ENCODE results near the gene FOXE1.

The FOXE1 gene

DNA sequence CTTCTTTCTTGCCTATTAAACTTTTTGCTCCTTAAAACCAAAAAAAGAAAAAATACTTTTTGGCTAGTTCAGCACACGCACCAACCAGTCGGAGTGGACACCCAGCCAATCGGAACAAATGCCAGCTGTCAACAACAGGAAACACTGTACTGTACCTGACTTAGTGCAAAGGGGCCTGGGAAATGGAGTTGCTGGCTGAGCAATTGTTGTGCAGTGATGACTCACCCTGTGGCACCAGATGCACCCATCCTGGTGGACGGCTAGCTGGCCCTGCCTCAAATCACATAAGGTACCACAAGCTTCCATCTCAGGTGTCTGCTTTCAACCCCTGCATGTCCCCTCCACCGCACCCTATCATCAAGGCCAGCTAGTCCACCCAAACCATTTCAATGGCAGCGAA, 20.9 kb downstream of the FOXE1 start:
- no peak for TF ChIP-seq Cebpa-rat (IDR thresholded peaks at IDR 0.05)
- Histone ChIP-seq H3K27me3 (no peaks in the 10 kb centered on the region), H3K9me3 (replicated peaks in 1 of 11) (peaks cover 0 to 10% (median 0%) of the 10 kb centered on the region in 11 experiments; a peak in 1 of 22 replicates), H3K4me3 (no peak overlapping the region), H3K4me2 (peak overlapping the region in 4 of 11 experiments; percentile 8 to 20 (median 10); a peak in 3 of 22 replicates), H3K4me1 (peaks cover 0 to 48% (median 16%) of the 10 kb centered on the region in 10 experiments; a peak in 11 of 20 replicates), H4K20me1 (no peaks in the 10 kb centered on the region), H3K9ac (no peak overlapping the region), H3K36me3 (no peaks in the 10 kb centered on the region), H3K27ac (no peak overlapping the region)

DNA sequence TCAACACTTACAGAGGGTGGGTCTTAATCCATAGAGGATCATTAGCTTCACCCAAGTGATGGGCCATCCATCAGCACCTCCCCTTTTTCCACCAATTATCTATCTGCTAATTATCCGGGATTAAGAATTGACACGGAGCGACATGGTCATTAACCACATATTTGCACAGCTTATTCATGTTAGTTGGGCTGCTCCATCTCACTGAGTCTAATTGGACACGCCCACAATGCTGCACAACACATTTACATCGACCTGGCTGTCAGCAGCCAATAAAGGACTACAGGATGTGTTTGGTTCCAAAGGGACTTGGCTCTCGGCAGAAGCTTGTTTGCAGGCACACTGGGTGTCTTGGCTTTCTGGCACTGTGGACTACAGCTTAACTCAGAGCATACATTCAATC, 21.6 kb downstream of the FOXE1 start:
- Histone ChIP-seq H3K36me3 (no peaks in the 10 kb centered on the region), H4K20me1 (no peaks in the 10 kb centered on the region), H3K27ac (no peak overlapping the region), H3K4me2 (peak overlapping the region in 2 of 11 experiments; percentile 20 to 59; a peak in 1 of 22 replicates), H3K27me3 (no peaks in the 10 kb centered on the region), H3K9ac (no peak overlapping the region), H3K4me3 (no peak overlapping the region), H3K4me1 (peaks cover 0 to 48% (median 16%) of the 10 kb centered on the region in 10 experiments; a peak in 11 of 20 replicates), H3K9me3 (replicated peaks in 1 of 11) (peaks cover 0 to 10% (median 0%) of the 10 kb centered on the region in 11 experiments; a peak in 1 of 22 replicates)
- no peak for TF ChIP-seq Cebpa-rat (IDR thresholded peaks at IDR 0.05)

DNA sequence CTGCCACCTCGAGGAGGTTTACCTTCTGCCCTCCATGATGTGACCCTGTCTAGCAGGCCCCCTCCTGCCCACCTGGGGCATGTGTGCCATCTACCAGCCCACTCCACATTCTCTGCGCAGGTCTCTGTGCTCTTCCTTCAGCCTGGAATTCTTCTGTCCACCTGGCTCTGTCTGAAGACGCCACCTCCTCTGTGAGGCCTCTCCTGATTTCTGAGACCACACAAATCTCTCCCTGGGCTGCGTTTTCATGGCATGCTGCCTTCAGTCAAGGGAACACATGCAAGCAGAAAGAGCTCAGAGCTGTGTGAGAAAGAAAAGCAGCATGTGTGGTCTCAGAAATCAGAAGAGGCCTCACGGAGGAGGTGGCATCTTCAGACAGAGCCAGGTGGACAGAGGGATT, 22.1 kb downstream of the FOXE1 start:
- H3K9ac ChIP-seq, result no peak overlapping the region
- no peaks in the 10 kb centered on the region for H3K27me3 ChIP-seq
- H3K4me2 ChIP-seq, result 0 out of 22 replicates have a peak overlapping the region, but pooled peaks of 2 of the 11 experiments have one; percentile 9 to 59
- 0 out of 22 replicates have a peak overlapping the region, but pooled peaks of 1 of the 11 experiments have one; percentile 18 for H3K27ac ChIP-seq
- TF ChIP-seq Cebpa-rat (IDR thresholded peaks at IDR 0.05), result no peak
- H3K9me3 ChIP-seq (replicated peaks in 1 of 11), result peaks cover 0 to 10% (median 0%) of the 10 kb centered on the region in 11 experiments; a peak in 1 of 22 replicates
- H3K36me3 ChIP-seq, result no peaks in the 10 kb centered on the region
- H3K4me1 ChIP-seq, result peaks cover 0 to 48% (median 16%) of the 10 kb centered on the region in 10 experiments; a peak in 11 of 20 replicates
- no peak overlapping the region for H3K4me3 ChIP-seq
- H4K20me1 ChIP-seq, result no peaks in the 10 kb centered on the region

DNA sequence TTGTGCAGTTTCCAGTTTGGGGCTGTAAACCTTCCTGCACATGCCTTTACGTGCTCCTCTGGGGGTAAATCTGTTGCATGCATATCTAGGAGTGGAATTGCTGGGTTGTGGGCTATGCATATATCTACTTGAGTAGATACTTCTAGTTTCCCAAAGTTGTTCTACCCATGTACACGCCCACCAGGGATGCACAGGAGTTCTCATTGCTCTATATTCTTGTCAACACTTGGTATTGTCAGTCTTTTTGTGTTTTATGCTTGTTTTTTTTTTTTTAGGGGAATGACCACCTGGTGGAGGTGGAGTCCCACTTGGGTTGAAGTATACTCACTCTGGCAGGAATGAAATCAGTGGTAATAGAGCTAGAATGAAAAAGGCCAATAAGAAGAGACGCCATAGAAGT, 23.0 kb downstream of the FOXE1 start:
- Histone ChIP-seq H3K36me3 (no peaks in the 10 kb centered on the region), H3K9me3 (replicated peaks in 1 of 11) (peaks cover 0 to 10% (median 0%) of the 10 kb centered on the region in 11 experiments; a peak in 1 of 22 replicates), H3K27ac (peak overlapping the region in 4 of 11 experiments; percentile 22 to 59 (median 46); a peak in 6 of 22 replicates), H4K20me1 (no peaks in the 10 kb centered on the region), H3K9ac (no peak overlapping the region), H3K4me3 (no peak overlapping the region), H3K4me1 (peaks cover 0 to 48% (median 16%) of the 10 kb centered on the region in 10 experiments; a peak in 11 of 20 replicates), H3K4me2 (peak overlapping the region in 6 of 11 experiments; percentile 24 to 59 (median 38); a peak in 10 of 22 replicates), H3K27me3 (no peaks in the 10 kb centered on the region)
- TF ChIP-seq Cebpa-rat (IDR thresholded peaks at IDR 0.05), result no peak

DNA sequence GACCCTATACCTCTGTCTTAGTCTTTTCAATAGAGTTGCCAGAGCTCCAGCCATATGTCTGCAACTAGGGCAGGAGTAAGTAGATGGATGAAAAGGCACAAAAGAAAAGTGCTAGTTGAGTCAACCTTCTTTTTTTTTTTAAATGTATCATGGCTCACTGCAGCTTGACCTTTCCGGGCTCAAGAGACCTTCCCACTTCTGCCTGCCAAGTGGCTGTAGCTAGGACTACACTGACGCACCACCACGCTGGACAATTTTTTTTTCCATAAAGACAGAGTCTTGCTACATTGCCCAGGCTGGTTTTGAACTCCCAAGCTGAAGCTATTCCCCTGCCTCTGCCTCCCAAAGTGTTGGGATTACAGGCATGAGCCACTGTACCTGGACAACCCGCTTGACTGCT, 27.3 kb downstream of the FOXE1 start:
- TF ChIP-seq Cebpa-rat (IDR thresholded peaks at IDR 0.05), result no peak
- Histone ChIP-seq H3K36me3 (no peaks in the 10 kb centered on the region), H3K9me3 (replicated peaks in 1 of 11) (no peaks in the 10 kb centered on the region), H3K9ac (no peak overlapping the region), H3K27me3 (no peaks in the 10 kb centered on the region), H3K4me3 (no peak overlapping the region), H3K27ac (no peak overlapping the region), H3K4me2 (no peak overlapping the region), H4K20me1 (no peaks in the 10 kb centered on the region), H3K4me1 (peaks cover 0 to 29% (median 16%) of the 10 kb centered on the region in 10 experiments; a peak in 11 of 20 replicates)

DNA sequence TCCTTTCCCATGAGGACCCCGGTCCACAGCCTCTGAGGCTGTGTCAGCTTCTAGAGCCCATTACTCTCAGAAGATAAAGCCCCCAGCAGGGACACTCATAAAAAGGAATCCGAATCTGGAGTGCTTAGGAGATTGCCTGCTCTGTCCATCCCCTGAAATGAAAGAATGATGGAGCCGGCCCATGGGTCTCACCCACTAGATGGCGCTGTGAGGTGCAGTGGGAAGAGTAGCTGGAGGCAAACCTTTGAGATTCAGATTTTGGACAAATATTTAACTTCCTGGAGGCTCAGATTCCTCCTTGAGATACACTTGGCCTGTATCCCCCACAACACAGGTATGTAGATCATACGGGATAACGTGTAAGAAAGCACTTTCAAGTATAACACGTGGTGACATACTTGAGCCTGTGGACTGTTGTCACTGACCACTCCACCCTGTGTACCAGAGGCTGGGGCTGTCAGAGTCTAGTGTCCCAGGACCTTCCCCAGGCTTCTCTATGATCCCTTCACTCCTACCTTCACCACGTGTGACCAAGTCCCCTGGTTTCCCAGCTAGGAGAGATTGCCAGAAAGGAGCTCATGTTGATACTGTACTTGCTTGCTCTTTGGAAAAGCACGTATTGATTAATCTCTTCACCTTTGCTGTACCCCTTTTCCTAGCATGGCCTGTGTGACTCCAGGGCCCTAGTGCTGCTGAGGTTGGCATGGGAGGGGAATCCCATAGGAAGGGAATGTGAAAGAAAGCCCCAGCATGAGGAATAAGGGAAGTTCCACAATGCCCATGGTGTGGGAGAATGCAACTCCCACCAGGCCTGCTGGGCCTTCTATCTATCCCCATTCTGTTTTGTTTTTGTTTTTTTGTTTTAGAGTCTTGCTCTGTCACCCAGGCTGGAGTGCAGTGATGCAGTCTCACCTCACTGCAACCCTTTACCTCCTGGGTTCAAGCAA, 37.2 kb downstream of the FOXE1 start:
- peaks cover 7 to 21% (median 14%) of the 10 kb centered on the region in 11 experiments; a peak in 17 of 22 replicates for H3K9me3 ChIP-seq (replicated peaks in 1 of 11)
- H3K36me3 ChIP-seq, result no peaks in the 10 kb centered on the region
- no peaks in the 10 kb centered on the region for H3K27me3 ChIP-seq
- no peak overlapping the region for H3K27ac ChIP-seq
- TF ChIP-seq Cebpa-rat (IDR thresholded peaks at IDR 0.05), result no peak
- H3K9ac ChIP-seq, result no peak overlapping the region
- peaks cover 0 to 7% (median 5%) of the 10 kb centered on the region in 10 experiments; a peak in 5 of 20 replicates for H3K4me1 ChIP-seq
- no peak overlapping the region for H3K4me3 ChIP-seq
- no peaks in the 10 kb centered on the region for H4K20me1 ChIP-seq
- 0 out of 22 replicates have a peak overlapping the region, but pooled peaks of 1 of the 11 experiments have one; percentile 20 for H3K4me2 ChIP-seq

DNA sequence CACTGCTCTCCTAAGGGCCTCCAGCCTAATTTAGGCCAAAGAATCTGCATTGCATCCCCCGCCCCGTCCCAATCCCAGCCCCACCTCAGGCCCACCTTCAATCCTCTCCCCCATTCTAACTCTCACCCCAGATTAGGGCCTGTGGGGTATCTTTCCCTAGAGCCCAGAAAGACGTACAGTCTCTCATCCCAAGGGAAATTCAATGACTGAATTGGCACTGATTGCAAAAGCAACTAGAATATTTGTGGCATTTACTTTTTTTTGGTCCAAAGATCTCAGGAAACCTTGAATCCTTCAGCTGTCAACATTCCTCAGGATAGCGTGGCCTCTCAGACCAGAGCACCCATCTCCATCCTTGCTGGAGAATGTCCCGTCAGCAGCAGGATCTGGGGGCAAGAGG, 38.7 kb downstream of the FOXE1 start:
- peaks cover 7 to 21% (median 14%) of the 10 kb centered on the region in 11 experiments; a peak in 17 of 22 replicates for H3K9me3 ChIP-seq (replicated peaks in 1 of 11)
- peaks cover 0 to 7% (median 5%) of the 10 kb centered on the region in 10 experiments; a peak in 5 of 20 replicates for H3K4me1 ChIP-seq
- H3K27me3 ChIP-seq, result no peaks in the 10 kb centered on the region
- peaks cover 0 to 8% (median 0%) of the 10 kb centered on the region in 11 experiments; a peak in 1 of 22 replicates for H3K36me3 ChIP-seq
- no peak overlapping the region for H3K27ac ChIP-seq
- H3K4me3 ChIP-seq, result no peak overlapping the region
- no peaks in the 10 kb centered on the region for H4K20me1 ChIP-seq
- H3K9ac ChIP-seq, result no peak overlapping the region
- no peak for TF ChIP-seq Cebpa-rat (IDR thresholded peaks at IDR 0.05)
- H3K4me2 ChIP-seq, result no peak overlapping the region

DNA sequence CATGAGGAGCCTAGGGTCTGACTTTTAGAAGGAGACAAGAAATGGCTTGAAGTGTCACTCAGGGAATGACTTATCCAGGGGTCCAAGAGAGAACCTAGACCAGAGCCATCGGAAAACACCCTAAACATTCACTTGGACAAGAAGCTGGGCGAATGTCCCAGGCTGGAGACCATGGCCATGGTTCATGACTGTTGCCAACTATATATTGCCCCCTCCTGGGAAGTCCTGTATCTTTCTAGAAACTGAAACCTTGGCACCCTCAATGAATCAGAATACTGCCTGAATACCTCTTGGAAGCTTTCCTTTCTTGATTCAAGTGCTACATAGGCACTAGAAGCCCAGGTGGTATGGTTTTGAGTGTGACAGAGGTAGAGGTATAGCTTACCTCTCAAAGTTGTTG, 39.4 kb downstream of the FOXE1 start:
- Histone ChIP-seq H3K9me3 (replicated peaks in 1 of 11) (peaks cover 7 to 21% (median 14%) of the 10 kb centered on the region in 11 experiments; a peak in 17 of 22 replicates), H3K9ac (no peak overlapping the region), H3K4me2 (no peak overlapping the region), H3K27me3 (no peaks in the 10 kb centered on the region), H3K4me3 (no peak overlapping the region), H3K36me3 (peaks cover 0 to 8% (median 0%) of the 10 kb centered on the region in 11 experiments; a peak in 1 of 22 replicates), H4K20me1 (no peaks in the 10 kb centered on the region), H3K4me1 (peaks cover 0 to 7% (median 5%) of the 10 kb centered on the region in 10 experiments; a peak in 5 of 20 replicates), H3K27ac (no peak overlapping the region)
- no peak for TF ChIP-seq Cebpa-rat (IDR thresholded peaks at IDR 0.05)

DNA sequence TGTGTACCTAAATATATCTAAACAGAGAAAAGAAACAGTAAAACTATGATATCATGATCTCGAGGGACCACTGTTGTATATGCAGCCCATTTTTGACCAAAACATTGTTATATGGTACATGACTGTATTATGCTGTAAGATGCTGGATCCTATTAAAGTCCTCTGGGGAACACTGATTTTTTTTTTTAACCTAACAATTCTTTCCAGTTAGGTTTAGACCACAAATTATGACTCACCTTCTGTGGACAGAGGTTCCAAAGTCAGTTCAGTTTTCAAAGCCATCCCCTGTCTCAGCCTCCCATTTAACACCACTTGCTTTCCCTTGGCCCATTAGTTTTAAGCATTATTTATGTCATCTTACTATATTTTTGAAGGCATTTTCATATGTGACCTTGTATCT, 42.2 kb downstream of the FOXE1 start:
- H3K4me1 ChIP-seq, result peaks cover 0 to 7% (median 5%) of the 10 kb centered on the region in 10 experiments; a peak in 5 of 20 replicates
- H3K9ac ChIP-seq, result no peak overlapping the region
- peaks cover 0 to 10% (median 6%) of the 10 kb centered on the region in 11 experiments; a peak in 9 of 22 replicates for H3K36me3 ChIP-seq
- H3K27ac ChIP-seq, result no peak overlapping the region
- TF ChIP-seq Cebpa-rat (IDR thresholded peaks at IDR 0.05), result no peak
- H3K9me3 ChIP-seq (replicated peaks in 1 of 11), result peaks cover 7 to 21% (median 14%) of the 10 kb centered on the region in 11 experiments; a peak in 17 of 22 replicates
- no peaks in the 10 kb centered on the region for H3K27me3 ChIP-seq
- H3K4me2 ChIP-seq, result no peak overlapping the region
- H3K4me3 ChIP-seq, result no peak overlapping the region
- H4K20me1 ChIP-seq, result 0 out of 22 replicates have a peak, but pooled peaks cover 0 to 3% (median 0%) of the 10 kb centered on the region in 11 experiments

Data from BLaER1 treated with 17β-estradiol and CSF1 and Interleukin-3, amounts not matched to agents 10 nM and 100 nM (cell line).